Erythroblast (primary cell): ENCODE data around the gene OCA2.

Source experiments
- DNase-seq, 2 experiments: peaks; one replicate each; lab custom pipeline; 2025; lab: John Stamatoyannopoulos, UW
- GATA1 ChIP-seq: IDR thresholded peaks from 2 replicates; pipeline ENCODE4 v1.6.1; 2011; ENCODE audit warnings: low read depth, mild to moderate bottlenecking, control low read depth, low read length, moderate library complexity
- POLR2A ChIP-seq: IDR thresholded peaks from 2 replicates; pipeline ENCODE4 v1.6.1; 2011; ENCODE audit warnings: mild to moderate bottlenecking, low read length

Gene OCA2

GRCh38 chr15:28023933-28024888 is 74.9 kb downstream of the OCA2 start:
- no peak for TF ChIP-seq POLR2A
- TF ChIP-seq GATA1 = no peak
- no peak for DNase-seq

DNA sequence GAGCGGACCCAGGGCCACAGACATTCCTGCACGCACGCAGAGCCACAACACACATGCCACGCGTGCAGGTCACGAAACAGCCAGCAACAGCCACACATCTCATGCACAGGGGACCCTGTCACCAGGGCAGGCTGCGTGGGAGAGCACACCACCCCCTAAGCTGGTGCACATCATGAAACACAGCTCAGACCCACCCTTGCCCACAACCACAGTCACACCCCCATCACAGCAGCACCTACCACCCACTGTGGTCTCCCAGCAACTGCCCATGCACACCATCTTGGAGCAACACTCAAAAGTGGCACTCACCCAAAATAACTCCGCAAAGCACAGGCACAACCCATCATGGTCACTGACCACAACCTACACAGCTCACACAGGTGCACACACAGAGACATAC is 75.7 kb downstream of the OCA2 start:
- TF ChIP-seq POLR2A (no peak), GATA1 (no peak)
- no peak for DNase-seq

DNA sequence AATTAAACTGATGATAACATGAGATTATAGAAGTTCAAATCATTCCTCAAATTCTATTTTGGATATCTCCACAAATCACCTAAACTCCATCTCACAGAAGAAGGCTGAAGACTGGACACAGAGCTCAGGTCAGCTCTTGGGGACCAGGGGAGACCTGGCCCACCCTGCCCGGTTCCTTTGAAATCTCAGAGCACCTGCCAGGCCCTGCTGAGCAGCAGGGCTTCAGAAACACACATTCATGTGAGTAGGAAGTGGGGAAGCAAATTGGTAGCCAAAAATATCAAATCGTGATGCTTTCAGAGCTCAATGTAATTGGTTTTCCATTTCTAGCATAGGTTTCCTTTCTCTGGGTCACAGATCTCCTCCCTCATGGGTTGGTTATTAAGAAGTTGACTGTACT is 76.2 kb downstream of the OCA2 start:
- TF ChIP-seq GATA1 (no peak), POLR2A (no peak)
- DNase-seq = no peak

- TF ChIP-seq GATA1 (no peak), POLR2A (no peak)
- DNase-seq = no peak
These were observed 76.9 kb downstream of the OCA2 start for GRCh38 chr15:28022181-28022580.

DNA sequence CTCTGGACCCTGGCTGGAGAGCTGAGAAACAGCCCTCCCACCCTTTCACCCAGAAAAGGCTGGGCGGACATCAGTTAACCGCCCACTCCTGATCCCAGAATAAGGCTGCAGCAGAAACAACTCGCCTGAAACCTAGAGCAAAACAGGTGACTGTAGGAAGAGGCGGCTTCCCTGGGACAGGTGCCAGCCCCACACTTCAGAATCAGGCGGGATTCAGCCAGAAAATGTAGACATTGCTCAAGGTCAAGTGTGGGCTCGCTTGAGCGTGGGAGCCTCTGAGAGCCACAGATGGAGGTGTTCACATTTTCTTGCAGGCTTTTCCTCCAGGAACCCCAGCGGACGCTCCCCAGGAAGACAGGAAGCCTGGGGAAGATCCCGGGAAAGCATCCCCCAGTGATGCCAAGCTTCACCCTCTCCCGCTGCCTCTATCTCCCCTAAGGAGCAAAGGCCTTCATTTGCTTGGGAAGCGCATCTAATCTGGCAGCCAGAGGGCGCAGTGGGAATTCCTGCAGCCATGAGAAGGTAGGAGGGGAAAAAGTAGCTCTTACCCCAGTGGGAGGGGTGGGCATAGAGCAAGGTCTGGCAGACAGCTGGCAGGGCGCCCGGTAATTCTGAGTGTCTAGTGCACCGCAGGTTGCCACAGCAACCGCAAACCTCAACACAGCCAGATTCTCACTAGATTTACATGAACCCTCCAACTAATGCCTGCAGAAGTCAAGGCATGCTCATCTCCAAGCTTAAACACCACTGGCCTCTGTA is 77.7 kb downstream of the OCA2 start:
- no peak for TF ChIP-seq POLR2A
- TF ChIP-seq GATA1 = no peak

DNA sequence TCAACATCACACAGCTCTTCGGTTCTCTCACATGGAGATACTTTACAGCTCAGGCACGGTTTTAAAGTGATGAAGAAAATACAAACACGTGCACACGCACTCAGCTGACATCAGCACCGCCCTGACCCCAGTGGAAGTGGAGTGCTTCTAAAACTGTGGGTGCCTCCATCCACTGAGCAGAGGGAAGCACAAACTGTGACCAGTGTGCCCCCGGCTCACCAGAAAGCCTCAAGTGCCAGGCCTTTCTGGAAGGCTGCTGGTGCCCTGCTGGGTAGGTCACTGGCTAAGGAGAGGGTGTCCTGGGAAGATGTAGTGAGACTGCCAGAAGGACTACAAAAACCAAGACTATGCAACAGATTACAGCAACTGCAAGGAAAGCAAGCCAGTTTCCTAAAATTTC is 78.5 kb downstream of the OCA2 start:
- no peak for DNase-seq
- TF ChIP-seq GATA1 (no peak), POLR2A (no peak)

More for the DNA sequence above, 77.7 kb downstream of the OCA2 start:
- DNase-seq = peak in 1 of 2 experiments; percentile 21

DNA sequence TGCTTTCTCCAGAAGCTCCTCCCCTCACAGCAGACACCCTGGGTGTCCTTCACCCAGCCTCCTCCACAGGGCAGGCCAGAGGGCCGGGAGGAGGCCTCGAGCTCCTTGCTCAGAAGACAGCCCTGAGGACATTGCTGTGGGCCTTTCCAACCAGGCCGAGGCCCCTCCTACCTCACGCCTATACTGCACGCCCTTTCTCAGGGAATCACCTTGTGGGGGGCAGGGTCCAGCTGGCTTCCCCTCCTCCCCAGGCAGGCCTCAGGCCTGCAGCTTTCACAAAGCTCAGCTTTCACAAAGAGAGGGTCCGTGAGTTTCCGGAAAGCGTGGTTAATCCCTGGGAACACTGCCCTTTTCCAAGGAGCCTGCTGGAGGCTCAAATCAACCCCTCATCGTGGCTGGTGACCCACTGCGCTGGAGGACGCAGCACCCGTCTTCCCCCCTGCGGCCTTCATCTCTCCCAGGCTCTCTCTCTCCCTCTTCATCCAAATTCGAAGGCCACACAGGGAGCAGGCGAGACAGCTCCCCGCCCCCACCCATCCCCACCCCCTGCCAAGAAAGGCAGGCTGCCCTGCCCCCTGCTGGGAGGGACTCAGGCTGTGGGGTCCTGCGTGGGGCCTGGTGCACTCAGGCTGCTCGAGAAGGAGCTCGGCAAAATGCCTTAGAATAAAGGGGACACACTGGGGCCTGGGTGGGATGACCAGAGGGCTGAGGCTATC is 79.4 kb downstream of the OCA2 start:
- no peak for TF ChIP-seq GATA1
- no peak for TF ChIP-seq POLR2A
- DNase-seq = no peak

DNA sequence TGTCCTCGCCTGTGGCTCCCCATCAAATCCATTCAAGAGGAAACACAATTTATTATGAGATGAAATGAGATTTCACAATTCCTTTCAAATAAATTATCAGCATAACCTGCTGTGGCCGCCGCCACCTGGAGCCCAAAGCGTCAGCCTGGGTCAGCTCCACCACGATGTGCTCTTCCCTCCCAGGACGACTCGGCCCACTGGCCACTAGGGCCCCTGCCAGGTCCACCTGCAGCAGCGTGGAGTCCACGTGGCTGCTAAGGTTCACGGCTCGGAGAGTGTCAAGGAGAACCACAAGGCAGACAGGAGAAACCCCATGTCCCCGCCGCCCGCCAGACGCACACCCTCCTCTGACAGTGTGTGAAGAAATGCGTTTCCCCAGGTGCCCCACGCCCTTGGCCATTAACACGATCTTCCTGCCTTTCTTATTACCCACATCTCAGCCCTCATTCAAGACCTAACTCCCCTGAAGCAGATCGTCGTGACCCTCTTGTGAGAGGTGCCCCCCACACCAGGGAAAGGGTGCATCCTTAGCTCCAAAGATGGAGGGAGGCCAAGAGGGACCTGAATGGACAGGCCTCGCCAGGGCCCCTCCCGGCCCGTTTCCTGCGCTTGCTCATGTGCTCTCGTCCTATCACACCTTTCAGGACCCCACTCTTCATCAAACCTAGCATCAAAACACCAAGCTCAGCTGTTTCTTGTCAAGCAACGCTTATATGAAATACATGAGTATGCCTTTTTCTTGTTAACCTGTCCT is 80.6 kb downstream of the OCA2 start:
- TF ChIP-seq POLR2A (no peak), GATA1 (no peak)
- DNase-seq = no peak

- TF ChIP-seq GATA1 (no peak), POLR2A (no peak)
- DNase-seq = no peak
These were observed 81.6 kb downstream of the OCA2 start for GRCh38 chr15:28017423-28017924.

- DNase-seq = no peak
- TF ChIP-seq POLR2A (no peak), GATA1 (no peak)
These were observed 83.3 kb downstream of the OCA2 start for GRCh38 chr15:28015855-28016254.

- TF ChIP-seq GATA1 = no peak
- DNase-seq = no peak
These were observed 84.4 kb downstream of the OCA2 start for GRCh38 chr15:28014623-28015200.

DNA sequence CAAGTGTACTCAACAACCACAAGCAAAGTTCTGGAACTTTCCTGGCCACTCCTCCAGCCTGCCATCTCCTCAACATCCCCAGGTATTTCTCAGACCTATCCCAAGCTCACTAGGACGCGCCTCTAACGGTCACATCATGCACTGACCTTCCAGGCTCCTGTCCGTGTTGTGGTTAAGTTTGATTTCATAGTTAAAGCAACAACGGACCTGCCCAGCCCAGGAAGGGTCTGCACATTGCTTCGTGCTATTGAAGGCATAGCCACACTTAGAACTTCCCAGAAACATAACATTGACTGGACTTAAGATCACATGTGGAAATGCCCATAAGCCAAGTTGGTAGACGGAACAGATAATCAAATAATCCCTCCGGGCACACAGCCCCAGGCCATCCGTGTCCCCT is 85.1 kb downstream of the OCA2 start:
- no peak for DNase-seq
- TF ChIP-seq GATA1 = no peak
- no peak for TF ChIP-seq POLR2A

- TF ChIP-seq POLR2A (no peak), GATA1 (no peak)
- DNase-seq = no peak
These were observed 85.6 kb downstream of the OCA2 start for GRCh38 chr15:28013480-28013879.
